Esophagus (tissue), 2 donors: ENCODE data around the gene IQCK. TPM values are rescaled to one million over a fixed set of nuclear protein-coding genes. Genes with fewer than 3 reads are reported as not detected.

Experiments used
- H3K27ac ChIP-seq, 2 donors: one replicate each; pipeline ENCODE4 v1.5.1; 2013; ENCODE audit warnings: low read depth in 2 of 2, mild to moderate bottlenecking in 2 of 2, inconsistent platforms in 1 of 2, low read length in 1 of 2, moderate library complexity in 1 of 2
- H3K27me3 ChIP-seq, 2 donors: one replicate each; pipeline ENCODE4 v1.6.1; 2013; ENCODE audit warnings: low read length in 2 of 2, control low read depth in 1 of 2, mild to moderate bottlenecking in 1 of 2; ENCODE audit not compliant: insufficient read depth in 2 of 2, control insufficient read depth in 1 of 2
- H3K36me3 ChIP-seq, 2 donors: one replicate each; pipeline ENCODE4 v1.6.1; 2013; ENCODE audit warnings: low read length in 1 of 2; ENCODE audit not compliant: control insufficient read depth in 2 of 2, insufficient read depth in 2 of 2
- H3K4me1 ChIP-seq, 2 donors: one replicate each; pipeline ENCODE4 v1.6.1; 2013; ENCODE audit warnings: low read length in 1 of 2; ENCODE audit not compliant: control insufficient read depth in 2 of 2, insufficient read depth in 2 of 2
- H3K4me3 ChIP-seq, 2 donors: one replicate each; pipeline ENCODE4 v1.5.1; 2013; ENCODE audit warnings: low read length in 2 of 2, mild to moderate bottlenecking in 2 of 2, low read depth in 1 of 2, moderate library complexity in 1 of 2
- H3K9me3 ChIP-seq, 2 donors: one replicate each; pipeline ENCODE4 v1.6.1; 2013; ENCODE audit warnings: mild to moderate bottlenecking in 2 of 2, low read depth in 1 of 2, low read length in 1 of 2, moderate library complexity in 1 of 2; ENCODE audit not compliant: control insufficient read depth in 2 of 2, insufficient read depth in 1 of 2
- WGBS, 2 donors: extraction: QIAGEN DNeasy Blood & Tissue Kit; methylation state at CpG; one replicate each; pipeline ENCODE4 v1.1.7; 2013; 5-methylcytosine and 5-hydroxymethylcytosine counted together
- polyA plus RNA-seq, 2 donors: library from polyadenylated mRNA; stranded (reverse); fragments of 200-250 nt; gene quantifications; one replicate each; pipeline ENCODE4 v1.2.3, GENCODE V29; 2013
- donor health status: healthy with polysubstance abuse.
- donor health status: Bipolar disorder and iron deficiency.

The IQCK gene
- polyA plus RNA-seq, 2 donors, result 4.5 to 5.3 TPM

- Histone ChIP-seq H3K4me1 (no peaks in the 10 kb centered on the region), H3K9me3 (no peaks in the 10 kb centered on the region), H3K27me3 (no peaks in the 10 kb centered on the region), H3K36me3 (no peaks in the 10 kb centered on the region), H3K4me3 (no peak overlapping the region), H3K27ac (no peak overlapping the region)
- WGBS, 2 donors, result 82 to 83% methylated on average over 4 of the region's 4 CpGs
Observed at GRCh38 chr16:19749571-19750080, 31.6 kb downstream of the IQCK start.

- Histone ChIP-seq H3K4me1 (no peaks in the 10 kb centered on the region), H3K36me3 (no peaks in the 10 kb centered on the region), H3K27ac (no peak overlapping the region), H3K9me3 (no peaks in the 10 kb centered on the region), H3K4me3 (no peak overlapping the region), H3K27me3 (no peaks in the 10 kb centered on the region)
- 69 to 70% methylated on average over 6 of the region's 6 CpGs for WGBS, 2 donors
Observed at GRCh38 chr16:19751478-19752385, 33.7 kb downstream of the IQCK start.

GRCh38 chr16:19753815-19754643 lies 36.0 kb downstream of the IQCK start:
- Histone ChIP-seq H3K4me3 (no peak overlapping the region), H3K4me1 (no peaks in the 10 kb centered on the region), H3K27me3 (no peaks in the 10 kb centered on the region), H3K36me3 (no peaks in the 10 kb centered on the region), H3K27ac (no peak overlapping the region), H3K9me3 (no peaks in the 10 kb centered on the region)
- 60 to 72% methylated on average over 12 of the region's 12 CpGs for WGBS, 2 donors

GRCh38 chr16:19754644-19755036 lies 36.6 kb downstream of the IQCK start:
- WGBS, 2 donors, result 58 to 81% methylated on average over 1 of the region's 1 CpG
- no peak overlapping the region for H3K27ac ChIP-seq
- H3K4me3 ChIP-seq, result no peak overlapping the region
- no peaks in the 10 kb centered on the region for H3K36me3 ChIP-seq
- H3K9me3 ChIP-seq, result no peaks in the 10 kb centered on the region
- H3K27me3 ChIP-seq, result no peaks in the 10 kb centered on the region
- H3K4me1 ChIP-seq, result no peaks in the 10 kb centered on the region

GRCh38 chr16:19755268-19755667 lies 37.2 kb downstream of the IQCK start:
- Histone ChIP-seq H3K27me3 (no peaks in the 10 kb centered on the region), H3K9me3 (no peaks in the 10 kb centered on the region), H3K36me3 (no peaks in the 10 kb centered on the region), H3K4me3 (no peak overlapping the region), H3K27ac (no peak overlapping the region), H3K4me1 (no peaks in the 10 kb centered on the region)
- WGBS, 2 donors, result 93 to 96% methylated on average over 3 of the region's 3 CpGs

GRCh38 chr16:19757026-19757425 lies 39.0 kb downstream of the IQCK start:
- Histone ChIP-seq H3K27ac (no peak overlapping the region), H3K4me1 (no peaks in the 10 kb centered on the region)
- 88 to 91% methylated on average over 5 of the region's 5 CpGs for WGBS, 2 donors

GRCh38 chr16:19757762-19758595 lies 39.9 kb downstream of the IQCK start:
- no peaks in the 10 kb centered on the region for H3K9me3 ChIP-seq
- no peak overlapping the region for H3K27ac ChIP-seq
- no peaks in the 10 kb centered on the region for H3K27me3 ChIP-seq
- 34 to 47% methylated on average over 8 of the region's 8 CpGs for WGBS, 2 donors
- no peaks in the 10 kb centered on the region for H3K4me1 ChIP-seq
- H3K4me3 ChIP-seq, result no peak overlapping the region
- no peaks in the 10 kb centered on the region for H3K36me3 ChIP-seq

More at GRCh38 chr16:19757026-19757425, 39.0 kb downstream of the IQCK start:
- Histone ChIP-seq H3K4me3 (no peak overlapping the region), H3K27me3 (no peaks in the 10 kb centered on the region), H3K36me3 (no peaks in the 10 kb centered on the region), H3K9me3 (no peaks in the 10 kb centered on the region)

GRCh38 chr16:19760356-19761060 lies 42.4 kb downstream of the IQCK start:
- no peaks in the 10 kb centered on the region for H3K27me3 ChIP-seq
- no peak overlapping the region for H3K27ac ChIP-seq
- H3K36me3 ChIP-seq, result no peaks in the 10 kb centered on the region
- H3K9me3 ChIP-seq, result no peaks in the 10 kb centered on the region
- H3K4me1 ChIP-seq, result no peaks in the 10 kb centered on the region
- H3K4me3 ChIP-seq, result no peak overlapping the region
- WGBS, 2 donors, result 90 to 91% methylated on average over 7 of the region's 7 CpGs
